GM19438 (cell line): Measurements from ENCODE around the gene TAS2R8.

Experiments used
- ATAC-seq: cut with Tn5 transposase; IDR thresholded peaks from one replicate; pipeline ENCODE4 v1.9.1; 2021; ENCODE audit warnings: low read depth; ENCODE audit not compliant: unreplicated experiment

The TAS2R8 gene

DNA sequence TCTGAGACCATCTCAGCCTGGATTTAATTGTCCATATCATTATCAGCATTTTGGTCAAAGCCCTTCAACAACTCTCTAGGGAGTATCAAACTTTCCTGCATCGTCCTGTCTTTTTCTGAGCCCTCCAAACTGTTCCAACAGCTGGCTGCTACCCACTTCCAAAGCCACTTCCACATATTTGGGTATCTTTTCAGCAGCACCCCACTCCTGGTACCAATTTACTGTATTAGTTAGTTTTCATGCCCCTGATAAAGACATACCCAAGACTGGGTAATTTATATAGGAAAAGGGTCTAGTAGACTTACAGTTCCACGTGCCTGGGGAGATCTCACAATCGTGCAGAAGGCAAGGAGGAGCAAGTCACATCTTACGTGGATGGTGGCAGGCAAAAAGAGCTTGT is 50.9 kb downstream of the TAS2R8 start:
- no peak for ATAC-seq
